ENCODE data around the gene DCXR. TPM values are rescaled to one million over a fixed set of nuclear protein-coding genes. Genes with fewer than 3 reads are reported as not detected.

DCXR gene
- total RNA-seq, 1 experiment from 2014 or later = 135 TPM

GRCh38 chr17:82016875-82017459, 20.5 kb downstream of the DCXR start:
- H3K4me3 ChIP-seq (ENCODE audit: low read length) = no peak overlapping the region
- H3K36me3 ChIP-seq (ENCODE audit: low read depth, low read length) = no peaks in the 10 kb centered on the region; the same call in 1 of the 2 replicates
- POLR2A ChIA-PET (ENCODE audit: unreplicated experiment) = no interaction called here
- no TSS peak for BruUV-seq (replicated peaks)
- no peaks in the 10 kb centered on the region for H3K27me3 ChIP-seq (ENCODE audit: low read length)
- TF ChIP-seq CTCF (conservative IDR thresholded peaks at IDR 0.05; ENCODE audit: low read depth, low read length) (no peak), EZH2phosphoT487 (IDR thresholded peaks at IDR 0.05; ENCODE audit: borderline replicate concordance, low read length) (no peak), EZH2 (IDR thresholded peaks at IDR 0.05; ENCODE audit: low read length, unreplicated experiment) (no peak)
- H3K9me3 ChIP-seq (ENCODE audit: low read length) = no peaks in the 10 kb centered on the region
- no peak for DNase-seq
- no peak overlapping the region for H3K9ac ChIP-seq (ENCODE audit: low read length)
- H4K20me1 ChIP-seq (ENCODE audit: low read length) = peaks cover 7% of the 10 kb centered on the region; the same call in 1 of the 2 replicates
- no peak overlapping the region for H2AFZ ChIP-seq (ENCODE audit: low read length)
- H3K27ac ChIP-seq (ENCODE audit: low read length) = no peak overlapping the region
- H3F3A ChIP-seq (ENCODE audit: low read length, unreplicated experiment) = no peaks in the 10 kb centered on the region
- H3K4me2 ChIP-seq (ENCODE audit: low read length) = no peak overlapping the region
- CTCF ChIA-PET = interaction anchor here (0.6 kb wide), 1 partner anchor 49 kb away, joined by 13 read pairs; no protein-coding TSS in a partner anchor
- ATAC-seq = no peak
- intact Hi-C loops (cut with micrococcal nuclease) = no loop called here
- peaks cover 21% of the 10 kb centered on the region for H3K79me2 ChIP-seq (ENCODE audit: low read length)
- no peaks in the 10 kb centered on the region for H3K9me2 ChIP-seq (replicated peaks; ENCODE audit: low read length)
- H3K4me1 ChIP-seq (ENCODE audit: insufficient read depth, low read length) = 0 out of 2 replicates have a peak, but pooled peaks cover 12% of the 10 kb centered on the region

- no peaks in the 10 kb centered on the region for H3K9me3 ChIP-seq (ENCODE audit: low read length)
- CTCF ChIA-PET = no interaction called here
Observed at GRCh38 chr17:82016061-82016874, 21.2 kb downstream of the DCXR start.

More at GRCh38 chr17:82016061-82016874, 21.2 kb downstream of the DCXR start:
- Histone ChIP-seq H3K27me3 (ENCODE audit: low read length) (no peaks in the 10 kb centered on the region), H3K27ac (ENCODE audit: low read length) (no peak overlapping the region), H3K36me3 (ENCODE audit: low read depth, low read length) (no peaks in the 10 kb centered on the region; the same call in 1 of the 2 replicates), H4K20me1 (ENCODE audit: low read length) (peaks cover 7% of the 10 kb centered on the region; the same call in 1 of the 2 replicates), H3K4me3 (ENCODE audit: low read length) (no peak overlapping the region), H3K79me2 (ENCODE audit: low read length) (peaks cover 14% of the 10 kb centered on the region), H3K4me2 (ENCODE audit: low read length) (no peak overlapping the region), H3K4me1 (ENCODE audit: insufficient read depth, low read length) (0 out of 2 replicates have a peak, but pooled peaks cover 7% of the 10 kb centered on the region), H2AFZ (ENCODE audit: low read length) (no peak overlapping the region), H3K9me2 (replicated peaks; ENCODE audit: low read length) (no peaks in the 10 kb centered on the region), H3K9ac (ENCODE audit: low read length) (no peak overlapping the region), H3F3A (ENCODE audit: low read length, unreplicated experiment) (no peaks in the 10 kb centered on the region)
- POLR2A ChIA-PET (ENCODE audit: unreplicated experiment) = no interaction called here
- TF ChIP-seq EZH2 (IDR thresholded peaks at IDR 0.05; ENCODE audit: low read length, unreplicated experiment) = no peak
- TF ChIP-seq EZH2phosphoT487 (IDR thresholded peaks at IDR 0.05; ENCODE audit: borderline replicate concordance, low read length) = no peak
- TF ChIP-seq CTCF (conservative IDR thresholded peaks at IDR 0.05; ENCODE audit: low read depth, low read length) = no peak
- no peak for DNase-seq
- intact Hi-C loops (cut with micrococcal nuclease) = no loop called here
- ATAC-seq = no peak
- no TSS peak for BruUV-seq (replicated peaks)

All from PC-3 (cell line).